ENCODE measurements around the gene NPW. TPM values are rescaled to one million over a fixed set of nuclear protein-coding genes. Genes with fewer than 3 reads are reported as not detected.

Gene NPW
- total and polyA plus RNA-seq, 2 experiments from 2014 or later, result 3.0 TPM; not detected in 1

- no peak overlapping the region for H2AFZ ChIP-seq
- H3K27ac ChIP-seq, result no peak overlapping the region
- TF ChIP-seq EZH2 (IDR thresholded peaks at IDR 0.05; ENCODE audit: insufficient read depth, poor library complexity, severe bottlenecking), result no peak
- TF ChIP-seq EZH2phosphoT487 (IDR thresholded peaks at IDR 0.05; ENCODE audit: insufficient read depth, low read depth), result no peak
- no peak overlapping the region for H3K4me3 ChIP-seq
- H3K9me3 ChIP-seq (ENCODE audit: low read depth), result no peaks in the 10 kb centered on the region
- H3K36me3 ChIP-seq (ENCODE audit: low read depth), result no peaks in the 10 kb centered on the region
- no peaks in the 10 kb centered on the region for H3K79me2 ChIP-seq (ENCODE audit: insufficient read depth)
- H3K27me3 ChIP-seq (replicated peaks; ENCODE audit: insufficient read depth), result no peaks in the 10 kb centered on the region; the same call in 1 of the 2 replicates
- peak; percentile 38 for DNase-seq
- no peaks in the 10 kb centered on the region for H3F3A ChIP-seq (ENCODE audit: insufficient read depth)
- no peaks in the 10 kb centered on the region for H3K4me1 ChIP-seq (ENCODE audit: insufficient read depth)
- no peaks in the 10 kb centered on the region for H3K9me2 ChIP-seq (ENCODE audit: insufficient read depth)
- WGBS, 2 experiments (ENCODE audit: low coverage in 1 of 2, low lambda C conversion rate in 2 of 2, missing lambda C conversion rate in 2 of 2), result 4 to 10% methylated on average over 66 to 72 of the region's 96 CpGs
- no peaks in the 10 kb centered on the region for H4K20me1 ChIP-seq (ENCODE audit: insufficient read depth)
- peak overlapping the region; percentile 42 for H3K4me2 ChIP-seq (ENCODE audit: unreplicated experiment)
- in situ Hi-C loops (cut with MboI), result loop anchor here (10.0 kb wide), 1 partner anchor 125 kb away; the partner anchor contains the start of gene RAB26
- H3K9ac ChIP-seq, result no peak overlapping the region
Measured at GRCh38 chr16:2019921-2020831, 591 bp downstream of the NPW start.

GRCh38 chr16:2022723-2023091, 3.1 kb downstream of the NPW start:
- in situ Hi-C loops (cut with MboI), result loop anchor here (10.0 kb wide), 1 partner anchor 122 kb away; the partner anchor contains the start of gene RAB26

GRCh38 chr16:2023092-2024031, 3.8 kb downstream of the NPW start:
- TF ChIP-seq EZH2phosphoT487 (IDR thresholded peaks at IDR 0.05; ENCODE audit: insufficient read depth, low read depth), result no peak
- TF ChIP-seq EZH2 (IDR thresholded peaks at IDR 0.05; ENCODE audit: insufficient read depth, poor library complexity, severe bottlenecking), result no peak
- Histone ChIP-seq H3K4me1 (ENCODE audit: insufficient read depth) (no peaks in the 10 kb centered on the region), H3K27me3 (replicated peaks; ENCODE audit: insufficient read depth) (no peaks in the 10 kb centered on the region; the same call in 1 of the 2 replicates), H3F3A (ENCODE audit: insufficient read depth) (no peaks in the 10 kb centered on the region), H4K20me1 (ENCODE audit: insufficient read depth) (no peaks in the 10 kb centered on the region), H3K9me2 (ENCODE audit: insufficient read depth) (no peaks in the 10 kb centered on the region), H3K9ac (peak overlapping the region; percentile 48), H3K4me3 (peak overlapping the region; percentile 56), H3K36me3 (ENCODE audit: low read depth) (no peaks in the 10 kb centered on the region), H2AFZ (peak overlapping the region; percentile 83), H3K4me2 (ENCODE audit: unreplicated experiment) (peak overlapping the region; percentile 73), H3K79me2 (ENCODE audit: insufficient read depth) (no peaks in the 10 kb centered on the region), H3K9me3 (ENCODE audit: low read depth) (no peaks in the 10 kb centered on the region), H3K27ac (no peak overlapping the region)
- in situ Hi-C loops (cut with MboI), result loop anchor here (10.0 kb wide), 1 partner anchor 121 kb away; the partner anchor contains the start of gene RAB26
- DNase-seq, result peak; percentile 92
- WGBS, 2 experiments (ENCODE audit: low coverage in 1 of 2, low lambda C conversion rate in 2 of 2, missing lambda C conversion rate in 2 of 2), result 14 to 15% methylated on average over 47 to 51 of the region's 53 CpGs

More at GRCh38 chr16:2022723-2023091, 3.1 kb downstream of the NPW start:
- Histone ChIP-seq H3K36me3 (ENCODE audit: low read depth) (no peaks in the 10 kb centered on the region), H3K9me3 (ENCODE audit: low read depth) (no peaks in the 10 kb centered on the region), H3K4me1 (ENCODE audit: insufficient read depth) (no peaks in the 10 kb centered on the region), H3K4me2 (ENCODE audit: unreplicated experiment) (peak overlapping the region; percentile 73), H4K20me1 (ENCODE audit: insufficient read depth) (no peaks in the 10 kb centered on the region), H3K27me3 (replicated peaks; ENCODE audit: insufficient read depth) (no peaks in the 10 kb centered on the region; the same call in 1 of the 2 replicates), H2AFZ (peak overlapping the region; percentile 83), H3K27ac (no peak overlapping the region), H3K4me3 (peak overlapping the region; percentile 56), H3K9me2 (ENCODE audit: insufficient read depth) (no peaks in the 10 kb centered on the region), H3K9ac (peak overlapping the region; percentile 48), H3F3A (ENCODE audit: insufficient read depth) (no peaks in the 10 kb centered on the region), H3K79me2 (ENCODE audit: insufficient read depth) (no peaks in the 10 kb centered on the region)
- 2 to 4% methylated on average over 12 to 14 of the region's 14 CpGs for WGBS, 2 experiments (ENCODE audit: low coverage in 1 of 2, low lambda C conversion rate in 2 of 2, missing lambda C conversion rate in 2 of 2)
- no peak for DNase-seq
- TF ChIP-seq EZH2 (IDR thresholded peaks at IDR 0.05; ENCODE audit: insufficient read depth, poor library complexity, severe bottlenecking), result no peak
- no peak for TF ChIP-seq EZH2phosphoT487 (IDR thresholded peaks at IDR 0.05; ENCODE audit: insufficient read depth, low read depth)

- Histone ChIP-seq H3K9me3 (ENCODE audit: low read depth) (no peaks in the 10 kb centered on the region), H3K27me3 (replicated peaks; ENCODE audit: insufficient read depth) (no peaks in the 10 kb centered on the region; the same call in 1 of the 2 replicates), H3K79me2 (ENCODE audit: insufficient read depth) (no peaks in the 10 kb centered on the region), H3K4me1 (ENCODE audit: insufficient read depth) (no peaks in the 10 kb centered on the region), H2AFZ (no peak overlapping the region), H4K20me1 (ENCODE audit: insufficient read depth) (no peaks in the 10 kb centered on the region), H3F3A (ENCODE audit: insufficient read depth) (no peaks in the 10 kb centered on the region), H3K4me2 (ENCODE audit: unreplicated experiment) (no peak overlapping the region), H3K36me3 (ENCODE audit: low read depth) (no peaks in the 10 kb centered on the region), H3K27ac (no peak overlapping the region), H3K9ac (no peak overlapping the region), H3K4me3 (no peak overlapping the region), H3K9me2 (ENCODE audit: insufficient read depth) (no peaks in the 10 kb centered on the region)
- WGBS, 2 experiments (ENCODE audit: low coverage in 1 of 2, low lambda C conversion rate in 2 of 2, missing lambda C conversion rate in 2 of 2), result 94 to 99% methylated on average over 12 of the region's 12 CpGs
- DNase-seq, result no peak
- in situ Hi-C loops (cut with MboI), result loop anchor here (10.0 kb wide), 1 partner anchor 121 kb away; the partner anchor contains the start of gene RAB26
- TF ChIP-seq EZH2 (IDR thresholded peaks at IDR 0.05; ENCODE audit: insufficient read depth, poor library complexity, severe bottlenecking), result no peak
- TF ChIP-seq EZH2phosphoT487 (IDR thresholded peaks at IDR 0.05; ENCODE audit: insufficient read depth, low read depth), result no peak
Measured at GRCh38 chr16:2024032-2024420, 4.4 kb downstream of the NPW start.

Measured in GM23248 (cell line).